HG03565 (cell line): ENCODE measurements around the gene PGBD1.
A peak's percentile ranks its signal among the peaks of the same experiment; 100 is the strongest.

ENCODE experiments used
- ATAC-seq: cut with Tn5 transposase; IDR thresholded peaks from one replicate; pipeline ENCODE4 v1.9.1; 2021; ENCODE audit warnings: mild to moderate bottlenecking, moderate library complexity; ENCODE audit not compliant: unreplicated experiment

Gene PGBD1

GRCh38 chr6:28335040-28335563, 53.7 kb downstream of the PGBD1 start:
- ATAC-seq = no peak

DNA sequence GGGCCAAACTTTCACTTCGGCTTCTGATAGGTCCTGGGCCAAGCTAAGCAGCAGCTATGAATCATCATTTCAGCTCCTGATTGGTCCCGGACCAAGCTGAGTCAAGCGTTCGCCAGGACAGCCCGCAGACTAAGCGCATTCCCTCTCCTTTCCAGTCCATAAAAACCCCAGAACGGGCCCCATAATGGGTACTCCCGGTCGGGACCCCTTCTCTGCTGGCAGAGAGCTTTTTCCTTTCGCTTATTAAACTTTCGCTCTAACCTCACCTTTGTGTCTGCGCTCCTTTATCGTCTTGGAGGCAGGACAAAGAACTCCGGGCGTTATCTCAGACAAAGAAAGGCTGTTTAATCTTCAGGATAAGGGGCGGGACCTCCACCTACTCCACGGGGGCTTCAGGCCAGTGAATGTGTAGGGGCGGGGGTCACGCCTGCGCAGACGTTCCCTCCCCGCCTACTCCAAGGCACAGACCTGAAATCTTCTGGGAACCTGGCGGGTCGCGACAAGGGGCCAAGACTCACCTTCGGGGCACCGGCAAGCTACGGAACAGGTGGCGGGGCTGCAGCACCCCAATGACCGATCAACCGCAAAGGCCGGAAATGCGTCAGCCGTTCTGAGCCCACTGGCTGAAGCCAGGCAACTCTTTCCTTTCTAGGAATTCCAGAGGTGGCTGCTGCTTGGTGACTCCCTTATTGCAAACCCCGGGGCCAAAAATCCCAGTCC, 54.4 kb downstream of the PGBD1 start, which contains the start of gene ZSCAN31:
Gene ZSCAN31, minus strand, starts transcription at position 585 of the 720 bp plus-strand sequence. CDS start 6,465 bp downstream, outside the sequence.
- ATAC-seq = peak; percentile 73

DNA sequence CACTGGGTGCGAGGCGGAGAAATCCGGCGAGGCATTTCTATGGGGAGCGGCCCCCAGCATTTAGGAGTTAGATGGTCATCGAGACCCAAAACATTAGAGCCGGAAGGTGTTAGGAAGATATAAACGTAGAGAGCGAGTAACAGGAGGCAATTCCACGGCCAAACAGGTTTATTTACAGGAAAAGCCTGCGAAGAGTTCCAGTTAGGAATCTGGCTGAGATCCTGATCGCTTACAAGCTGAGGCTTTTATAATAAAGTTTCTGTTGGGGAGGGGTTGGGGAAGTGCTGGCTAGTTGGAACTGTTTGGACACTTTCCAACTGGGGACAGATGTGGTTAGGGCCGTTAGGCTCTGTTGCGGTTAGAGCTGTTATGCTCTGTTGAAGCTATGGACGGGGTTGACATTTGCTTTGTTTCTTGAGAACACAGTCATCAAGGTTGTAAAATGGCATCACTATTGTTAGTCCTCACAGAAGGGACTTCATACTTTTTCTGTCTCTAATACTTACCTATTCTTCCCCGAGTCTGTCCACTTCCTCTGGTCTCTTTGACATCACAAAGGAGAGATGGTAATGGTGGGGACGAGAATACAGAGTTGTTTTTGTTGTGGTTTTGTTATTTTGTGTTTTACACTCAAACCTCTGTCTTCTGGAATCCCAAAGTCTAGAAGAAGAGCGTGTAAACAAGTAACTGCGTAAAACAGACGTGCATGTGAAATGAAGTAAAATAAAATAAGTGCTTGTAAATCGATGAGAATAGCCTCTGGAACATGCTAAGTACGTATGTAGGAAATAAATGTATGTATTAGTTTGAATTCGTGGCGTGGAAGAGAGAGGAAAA, 55.1 kb downstream of the PGBD1 start:
- peak; percentile 32 for ATAC-seq

- ATAC-seq = no peak
These were observed 55.7 kb downstream of the PGBD1 start for GRCh38 chr6:28337121-28337520.

- ATAC-seq = no peak
These were observed 59.1 kb downstream of the PGBD1 start for GRCh38 chr6:28340310-28341095.

DNA sequence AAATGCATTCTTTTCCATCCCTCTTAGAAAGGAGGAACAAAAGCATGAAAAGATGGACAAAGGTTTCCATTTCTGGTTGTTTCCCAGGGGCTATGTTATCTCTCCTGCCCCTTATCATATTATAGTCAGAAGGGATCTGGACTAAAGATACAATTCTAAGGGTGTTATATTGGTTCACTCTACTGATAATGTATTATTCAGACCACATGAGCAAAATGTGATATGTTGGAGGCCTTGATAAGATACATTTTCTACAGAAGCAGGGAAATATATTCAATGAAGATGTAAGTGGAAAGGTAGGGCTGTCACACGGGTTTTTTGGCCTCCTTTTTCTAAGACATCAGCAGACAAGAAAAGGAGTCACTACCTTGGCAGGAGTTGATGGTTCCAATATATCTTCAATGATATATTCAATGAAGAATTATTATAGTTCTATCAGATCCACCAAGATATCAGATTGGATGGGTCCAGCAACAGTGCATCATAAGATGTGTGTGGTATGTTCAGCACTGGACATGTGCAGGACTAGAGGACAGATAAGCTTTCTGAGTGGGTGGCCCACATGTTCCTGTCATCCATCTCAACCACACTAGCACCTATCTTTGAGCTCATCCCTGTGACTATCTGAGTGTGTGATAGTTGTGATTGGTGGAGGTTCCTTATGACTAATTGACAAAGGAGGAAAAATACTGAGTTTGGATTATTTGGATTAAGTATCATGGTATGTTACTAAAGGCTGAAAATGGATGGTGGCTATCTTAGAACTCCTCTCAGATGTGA, 62.7 kb downstream of the PGBD1 start:
- no peak for ATAC-seq

DNA sequence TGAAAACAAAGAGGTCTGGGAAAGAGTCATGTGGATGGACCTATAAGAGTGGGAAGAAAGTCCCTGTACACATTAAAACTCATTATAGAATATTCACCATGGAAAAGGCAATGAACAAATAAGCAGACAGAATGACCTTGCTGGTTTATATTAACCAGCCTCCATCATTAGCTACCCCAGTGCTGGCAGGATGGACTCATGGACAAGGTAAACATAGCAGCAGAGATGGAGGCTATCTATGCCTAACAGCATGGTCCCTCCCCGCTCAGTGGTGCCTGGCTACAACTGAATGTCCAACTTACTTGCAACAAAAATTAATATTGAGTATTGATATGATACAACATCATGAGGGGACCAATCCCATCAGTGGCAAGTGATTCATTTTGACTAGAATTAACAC, 63.8 kb downstream of the PGBD1 start:
- ATAC-seq = no peak

DNA sequence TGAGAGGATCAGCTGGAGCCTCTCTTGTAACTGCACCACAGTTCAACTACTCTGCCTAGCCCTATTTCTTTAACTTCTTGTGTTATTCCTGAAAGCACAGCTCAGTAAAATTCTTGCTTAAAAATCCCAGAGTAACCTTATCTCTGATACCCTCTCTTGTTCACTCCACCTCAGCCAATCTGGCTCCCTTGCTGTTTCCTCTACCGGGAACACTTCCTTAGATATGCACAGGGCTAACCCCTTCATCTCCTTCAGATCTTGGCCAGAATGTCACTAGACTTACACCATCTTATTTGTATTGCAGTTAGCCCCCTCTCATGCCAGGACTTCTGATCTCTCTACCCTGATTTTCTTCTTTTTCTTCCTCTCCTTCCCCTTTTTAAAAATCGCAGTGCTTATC, 65.7 kb downstream of the PGBD1 start:
- ATAC-seq = no peak

- no peak for ATAC-seq
These were observed 68.0 kb downstream of the PGBD1 start for GRCh38 chr6:28349344-28349891.

DNA sequence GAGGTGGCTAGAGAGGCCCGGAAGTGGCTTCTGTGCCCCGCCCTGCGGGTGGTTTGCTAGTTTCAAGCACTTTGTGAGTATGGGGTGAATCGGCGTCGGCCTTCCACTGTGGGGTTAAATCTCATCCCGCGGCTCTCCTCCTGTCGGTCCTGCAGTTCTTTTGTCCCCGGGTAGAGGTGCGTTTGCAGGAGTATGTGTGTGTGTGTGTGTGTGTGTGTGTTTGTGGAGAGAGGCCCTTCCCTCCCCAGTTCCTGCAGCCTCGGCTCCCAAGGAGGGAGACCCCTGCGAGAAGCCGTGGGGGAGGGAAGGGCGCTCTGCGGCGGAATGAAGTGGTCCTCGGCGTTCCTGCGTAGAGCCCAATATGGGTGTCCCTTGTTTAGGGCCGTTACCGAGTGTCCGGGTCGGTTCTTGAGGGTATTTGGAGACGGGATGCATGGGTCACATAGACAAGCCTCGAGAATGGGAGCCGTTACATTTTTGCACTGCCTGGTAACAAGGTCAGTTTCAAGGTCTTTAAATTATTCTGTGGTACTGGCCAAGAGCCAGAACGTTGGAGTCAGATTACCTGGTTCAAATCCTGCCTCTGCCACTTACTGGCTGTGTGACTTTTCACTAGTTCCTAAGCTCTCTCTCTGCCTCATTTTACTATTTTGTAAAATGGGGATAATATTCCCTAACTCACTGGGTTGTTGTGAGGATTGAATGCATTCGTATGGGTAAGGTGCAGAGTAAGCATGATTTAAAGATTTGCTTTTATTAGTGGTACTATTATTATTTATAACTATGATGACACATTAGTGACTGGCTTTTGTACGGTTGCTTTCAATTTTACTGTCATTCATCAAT, 68.7 kb downstream of the PGBD1 start, which contains the start of gene ZKSCAN3:
Gene ZKSCAN3, plus strand, starts transcription at position 56 of the 846 bp plus-strand sequence. CDS start 9,640 bp downstream, outside the sequence.
- ATAC-seq = peak; percentile 95

DNA sequence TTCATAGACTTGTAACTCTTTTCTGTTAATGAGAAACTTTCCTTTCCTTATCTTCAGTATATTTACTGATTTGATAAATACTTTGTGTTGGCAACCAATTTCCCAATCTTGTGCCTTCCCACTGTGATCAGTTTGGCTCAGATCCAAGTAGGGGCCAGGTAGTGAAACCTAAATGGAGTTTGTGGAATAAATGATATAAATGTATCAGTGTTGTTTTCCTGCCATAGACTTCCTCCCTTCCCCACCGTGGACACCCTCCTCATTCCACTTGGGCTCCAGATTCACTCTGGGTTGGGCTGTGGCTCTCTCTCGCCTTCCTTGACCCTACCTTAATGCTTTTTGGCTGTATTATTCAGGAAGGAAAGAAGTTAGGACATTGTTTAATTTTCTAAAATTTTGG, 69.7 kb downstream of the PGBD1 start:
- no peak for ATAC-seq

DNA sequence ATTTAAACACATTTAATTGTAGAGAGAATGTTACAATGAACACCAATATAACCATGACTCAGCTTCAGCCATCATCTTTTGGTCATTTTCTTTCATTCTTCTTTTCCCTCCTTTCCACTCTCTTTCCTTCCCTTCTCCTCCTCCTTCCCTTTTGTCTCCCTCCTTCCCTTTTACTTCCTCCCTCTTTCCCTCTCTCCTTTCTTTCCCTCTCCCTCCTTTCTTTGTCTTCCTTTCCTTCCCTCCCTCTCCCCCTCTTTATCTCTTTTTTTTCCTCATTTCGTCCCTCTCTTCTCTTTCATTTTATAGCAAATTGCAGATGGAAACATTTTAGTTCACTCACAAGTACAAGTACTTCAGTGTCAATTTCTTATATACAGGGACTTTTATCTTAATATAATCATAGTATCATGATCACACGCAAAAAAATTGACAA, 70.1 kb downstream of the PGBD1 start:
- ATAC-seq = no peak
